Trophoblast cell (in vitro differentiated cells and primary cell): ENCODE measurements around the gene LIPJ.

Experiments used
- DNase-seq, 2 donors: peaks; one replicate each; pipeline ENCODE4 v3.0.0-alpha.2; 2016
- H2AFZ ChIP-seq: 2 replicates; pipeline ENCODE4 v1.6.1; 2013; ENCODE audit warnings: low read length, moderate library complexity, mild to moderate bottlenecking; ENCODE audit not compliant: insufficient read depth, poor library complexity
- H2AK5ac ChIP-seq: 2 replicates; pipeline ENCODE4 v1.6.1; 2013; ENCODE audit warnings: mild to moderate bottlenecking, low read length
- H2BK120ac ChIP-seq: 2 replicates; pipeline ENCODE4 v1.6.1; 2013; ENCODE audit warnings: low read length, mild to moderate bottlenecking, moderate library complexity; ENCODE audit not compliant: insufficient read depth, poor library complexity
- H2BK12ac ChIP-seq: 2 replicates; pipeline ENCODE4 v1.6.1; 2013; ENCODE audit warnings: mild to moderate bottlenecking, low read length, moderate library complexity
- H2BK5ac ChIP-seq: 2 replicates; pipeline ENCODE4 v1.6.1; 2013; ENCODE audit warnings: low read length, low read depth, moderate library complexity, mild to moderate bottlenecking; ENCODE audit not compliant: poor library complexity
- H3K14ac ChIP-seq: 2 replicates; pipeline ENCODE4 v1.6.1; 2013; ENCODE audit warnings: mild to moderate bottlenecking, low read length
- H3K18ac ChIP-seq: 2 replicates; pipeline ENCODE4 v1.6.1; 2013; ENCODE audit warnings: mild to moderate bottlenecking, low read length
- H3K23ac ChIP-seq: 2 replicates; pipeline ENCODE4 v1.6.1; 2013; ENCODE audit warnings: low read length
- H3K27ac ChIP-seq: 2 replicates; pipeline ENCODE4 v1.5.1; 2013; ENCODE audit warnings: low read depth, mild to moderate bottlenecking, inconsistent platforms, low read length, moderate library complexity
- H3K27me3 ChIP-seq: 2 replicates; pipeline ENCODE4 v1.6.1; 2013; ENCODE audit warnings: inconsistent platforms, mild to moderate bottlenecking, low read length, moderate library complexity; ENCODE audit not compliant: insufficient read depth
- H3K36me3 ChIP-seq, 2 experiments: 1 replicate in 1 of 2; 2 replicates in 1 of 2; pipeline ENCODE4 v1.6.1; 2013; ENCODE audit warnings: low read length in 2 of 2, mild to moderate bottlenecking in 2 of 2, moderate library complexity in 1 of 2; ENCODE audit not compliant: insufficient read depth in 2 of 2, control insufficient read depth in 1 of 2
- H3K4ac ChIP-seq: 2 replicates; pipeline ENCODE4 v1.6.1; 2013; ENCODE audit warnings: low read depth, mild to moderate bottlenecking, low read length, moderate library complexity
- H3K4me1 ChIP-seq, 2 experiments: 1 replicate in 1 of 2; 2 replicates in 1 of 2; pipeline ENCODE4 v1.6.1; 2013; ENCODE audit warnings: low read length in 2 of 2, mild to moderate bottlenecking in 2 of 2, moderate library complexity in 1 of 2; ENCODE audit not compliant: insufficient read depth in 2 of 2, control insufficient read depth in 1 of 2
- H3K4me2 ChIP-seq: 2 replicates; pipeline ENCODE4 v1.6.1; 2013; ENCODE audit warnings: inconsistent platforms, mild to moderate bottlenecking, low read length, moderate library complexity
- H3K4me3 ChIP-seq: 2 replicates; pipeline ENCODE4 v1.5.1; 2013; ENCODE audit warnings: mild to moderate bottlenecking, low read depth, low read length, inconsistent platforms
- H3K79me1 ChIP-seq: one replicate; pipeline ENCODE4 v1.6.1; 2013; ENCODE audit warnings: low read length
- H3K79me2 ChIP-seq: 2 replicates; pipeline ENCODE4 v1.6.1; 2013; ENCODE audit warnings: low read length, mild to moderate bottlenecking; ENCODE audit not compliant: control insufficient read depth, insufficient read depth, poor library complexity
- H3K9ac ChIP-seq: 2 replicates; pipeline ENCODE4 v1.6.1; 2013; ENCODE audit warnings: mild to moderate bottlenecking, low read length
- H3K9me3 ChIP-seq: 2 replicates; pipeline ENCODE4 v1.6.1; 2013; ENCODE audit warnings: low read depth, mild to moderate bottlenecking, control low read depth, inconsistent platforms, low read length; ENCODE audit not compliant: insufficient read depth
- H4K12ac ChIP-seq: 2 replicates; pipeline ENCODE4 v1.6.1; 2013; ENCODE audit warnings: low read depth, mild to moderate bottlenecking, low read length, moderate library complexity
- H4K8ac ChIP-seq: 2 replicates; pipeline ENCODE4 v1.6.1; 2013; ENCODE audit warnings: low read depth, mild to moderate bottlenecking, low read length, moderate library complexity
- H4K91ac ChIP-seq: one replicate; pipeline ENCODE4 v1.6.1; 2013; ENCODE audit warnings: low read depth, mild to moderate bottlenecking, low read length, moderate library complexity
- WGBS: extraction: QIAGEN DNeasy Blood & Tissue Kit; methylation state at CpG from one replicate; pipeline ENCODE4 v1.1.7; 2013; ENCODE audit warnings: missing lambda C conversion rate; ENCODE audit not compliant: insufficient read length, insufficient coverage; ENCODE audit errors: extremely low coverage; 5-methylcytosine and 5-hydroxymethylcytosine counted together

The LIPJ gene

DNA sequence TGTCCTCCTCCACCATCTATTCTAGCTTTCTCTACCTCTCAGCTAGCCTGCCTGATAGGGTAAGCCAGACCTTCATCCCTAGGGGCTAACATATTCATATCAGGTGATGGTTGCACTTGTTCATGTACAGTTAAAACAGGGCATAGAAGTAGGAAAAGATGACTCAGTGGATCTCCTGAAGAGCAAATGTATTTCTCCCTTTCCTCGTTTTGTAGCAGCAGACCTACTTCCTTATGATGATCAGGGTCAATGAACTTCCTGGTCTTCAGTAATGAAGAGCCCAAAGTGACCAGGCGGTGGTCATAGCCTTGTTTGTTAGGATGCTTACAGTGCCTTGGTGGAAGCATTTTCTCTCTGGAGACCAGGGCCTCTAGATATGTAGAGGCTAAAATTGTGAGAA lies 6.3 kb downstream of the LIPJ start:
- no peaks in the 10 kb centered on the region for H3K27me3 ChIP-seq
- H4K12ac ChIP-seq: no peak overlapping the region
- H2BK120ac ChIP-seq: no peak overlapping the region
- peak in 1 of 2 donors; percentile 1 for DNase-seq
- H3K9me3 ChIP-seq: no peaks in the 10 kb centered on the region
- H3K4me2 ChIP-seq: no peak overlapping the region
- H2AK5ac ChIP-seq: no peak overlapping the region
- H3K18ac ChIP-seq: no peak overlapping the region
- H3K23ac ChIP-seq: no peak overlapping the region
- H4K91ac ChIP-seq: no peak overlapping the region
- H3K14ac ChIP-seq: no peak overlapping the region
- no peak overlapping the region for H2AFZ ChIP-seq
- no peaks in the 10 kb centered on the region for H3K4me1 ChIP-seq
- no peak overlapping the region for H3K27ac ChIP-seq
- no peak overlapping the region for H3K9ac ChIP-seq
- H3K4me3 ChIP-seq: no peak overlapping the region
- H3K36me3 ChIP-seq: no peaks in the 10 kb centered on the region
- H3K79me1 ChIP-seq: no peaks in the 10 kb centered on the region
- H2BK12ac ChIP-seq: no peak overlapping the region
- no peak overlapping the region for H3K4ac ChIP-seq
- H4K8ac ChIP-seq: no peak overlapping the region
- H3K79me2 ChIP-seq: no peaks in the 10 kb centered on the region
- H2BK5ac ChIP-seq: no peak overlapping the region
- no CpG with 5 or more reads among the region's 2 CpGs for WGBS

DNA sequence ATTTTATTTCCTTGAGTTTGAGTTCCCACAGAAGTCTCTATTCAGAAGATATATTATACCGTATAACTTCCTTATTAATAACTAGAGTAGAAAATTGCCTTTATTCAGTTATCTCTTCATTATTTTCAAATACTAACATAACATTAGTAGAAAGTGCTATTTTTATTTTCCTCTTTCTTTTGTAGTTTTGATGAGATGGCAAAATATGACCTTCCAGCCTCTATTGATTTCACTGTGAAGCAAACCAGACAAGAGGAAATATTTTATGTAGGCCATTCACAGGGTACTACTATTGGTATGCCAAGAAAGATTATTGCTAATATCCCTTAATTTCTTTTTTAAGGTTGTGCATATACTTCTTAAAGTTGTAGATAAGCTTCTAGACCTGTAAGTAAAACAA lies 7.9 kb downstream of the LIPJ start:
- Histone ChIP-seq H3K4me3 (no peak overlapping the region), H3K9ac (no peak overlapping the region), H2AFZ (no peak overlapping the region), H3K18ac (no peak overlapping the region), H3K14ac (no peak overlapping the region), H4K91ac (no peak overlapping the region), H3K36me3 (no peaks in the 10 kb centered on the region), H3K4me1 (no peaks in the 10 kb centered on the region), H2BK120ac (no peak overlapping the region), H3K4me2 (no peak overlapping the region), H3K27ac (no peak overlapping the region), H2BK12ac (no peak overlapping the region), H2BK5ac (no peak overlapping the region), H3K79me2 (no peaks in the 10 kb centered on the region), H3K79me1 (no peaks in the 10 kb centered on the region), H3K9me3 (no peaks in the 10 kb centered on the region), H4K12ac (no peak overlapping the region), H3K23ac (no peak overlapping the region), H3K27me3 (no peaks in the 10 kb centered on the region), H2AK5ac (no peak overlapping the region), H4K8ac (no peak overlapping the region), H3K4ac (no peak overlapping the region)
- no peak for DNase-seq
- WGBS: no CpG with 5 or more reads among the region's 1 CpG

DNA sequence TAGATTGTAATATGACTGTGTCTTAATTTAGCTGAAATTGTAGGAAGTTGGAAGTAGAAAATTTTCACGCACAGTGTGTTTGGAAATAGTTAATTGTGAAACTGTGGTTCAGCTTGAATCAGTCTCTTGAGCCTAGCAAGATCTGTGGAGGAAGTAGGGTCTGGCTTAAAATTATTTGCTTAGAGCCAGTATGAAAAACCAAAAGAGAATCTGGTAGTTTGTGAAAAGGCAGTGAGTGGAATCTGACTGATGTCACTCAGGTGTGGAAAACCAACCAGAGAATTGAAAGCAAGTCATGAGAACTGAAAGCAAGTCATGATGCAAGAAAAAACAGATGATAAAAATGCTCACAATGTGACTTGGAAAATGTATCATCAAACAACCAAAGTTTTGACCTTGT lies 11.5 kb downstream of the LIPJ start:
- 100% methylated on average over 1 of the region's 1 CpG for WGBS
- Histone ChIP-seq H3K4me1 (no peaks in the 10 kb centered on the region), H3K4me2 (no peak overlapping the region), H4K91ac (no peak overlapping the region), H3K4me3 (no peak overlapping the region), H3K9ac (no peak overlapping the region), H3K36me3 (no peaks in the 10 kb centered on the region), H3K27me3 (no peaks in the 10 kb centered on the region), H3K14ac (no peak overlapping the region), H2BK12ac (no peak overlapping the region), H3K9me3 (no peaks in the 10 kb centered on the region), H2AK5ac (no peak overlapping the region), H4K12ac (no peak overlapping the region), H2AFZ (no peak overlapping the region), H3K79me2 (no peaks in the 10 kb centered on the region), H3K27ac (no peak overlapping the region), H3K79me1 (no peaks in the 10 kb centered on the region), H3K23ac (no peak overlapping the region), H2BK5ac (no peak overlapping the region), H4K8ac (no peak overlapping the region), H3K4ac (no peak overlapping the region), H3K18ac (no peak overlapping the region), H2BK120ac (no peak overlapping the region)
- DNase-seq: peak in 1 of 2 donors; percentile 17

DNA sequence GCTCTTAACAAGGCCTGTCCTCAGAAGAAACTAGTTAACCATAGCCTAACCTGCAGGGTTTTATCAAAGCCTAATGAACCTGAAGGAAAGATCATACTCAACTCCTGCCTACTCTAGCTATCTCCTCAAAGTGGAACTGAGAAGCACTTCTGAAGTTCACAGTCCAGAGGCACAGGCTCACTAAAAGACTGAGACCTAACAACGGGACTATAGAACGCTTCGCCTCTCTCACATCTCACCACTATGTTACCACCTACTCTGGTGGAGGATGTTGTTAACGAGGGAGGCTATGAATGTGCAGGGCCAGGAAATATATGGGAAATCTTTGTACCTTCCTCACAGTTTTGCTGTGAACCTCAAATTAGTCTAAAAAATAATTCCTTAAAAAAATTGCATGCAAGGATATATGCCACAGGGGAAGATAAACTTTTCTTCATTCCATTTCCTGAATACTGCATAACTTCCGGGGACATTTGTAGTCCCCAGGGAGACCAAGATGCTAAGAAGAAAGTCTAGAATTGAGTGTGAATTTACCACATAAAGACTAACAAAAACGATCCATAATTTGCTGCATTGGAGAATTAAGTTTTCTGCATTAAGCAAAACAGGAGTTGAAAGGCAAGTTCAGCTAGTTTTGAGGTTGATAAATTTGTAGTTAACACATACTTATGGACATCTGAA lies 21.6 kb downstream of the LIPJ start:
- no peak overlapping the region for H2AFZ ChIP-seq
- H2BK5ac ChIP-seq: no peak overlapping the region
- no peak overlapping the region for H3K18ac ChIP-seq
- H2BK12ac ChIP-seq: no peak overlapping the region
- no peaks in the 10 kb centered on the region for H3K79me1 ChIP-seq
- H4K8ac ChIP-seq: no peak overlapping the region
- no peak overlapping the region for H3K4me2 ChIP-seq
- H3K9ac ChIP-seq: no peak overlapping the region
- H3K23ac ChIP-seq: no peak overlapping the region
- no peaks in the 10 kb centered on the region for H3K27me3 ChIP-seq
- no peaks in the 10 kb centered on the region for H3K79me2 ChIP-seq
- no peak overlapping the region for H3K27ac ChIP-seq
- peaks cover 3% of the 10 kb centered on the region for H3K9me3 ChIP-seq
- no peaks in the 10 kb centered on the region for H3K36me3 ChIP-seq
- no peak for DNase-seq
- H3K14ac ChIP-seq: no peak overlapping the region
- H2AK5ac ChIP-seq: no peak overlapping the region
- H4K91ac ChIP-seq: no peak overlapping the region
- no CpG with 5 or more reads among the region's 6 CpGs for WGBS
- H3K4ac ChIP-seq: no peak overlapping the region
- no peak overlapping the region for H4K12ac ChIP-seq
- H2BK120ac ChIP-seq: no peak overlapping the region
- H3K4me3 ChIP-seq: no peak overlapping the region
- H3K4me1 ChIP-seq: no peaks in the 10 kb centered on the region
